ENCODE measurements around the gene PPP1CA. TPM values are rescaled to one million over a fixed set of nuclear protein-coding genes. Genes with fewer than 3 reads are reported as not detected.

Gene PPP1CA
- total and polyA plus RNA-seq, 2 donors (not counting 1 experiment from before 2014, with no cell fraction given): 104 to 135 TPM

GRCh38 chr11:67449116-67449844, 47.6 kb upstream of the PPP1CA start:
- Histone ChIP-seq H3K36me3 (ENCODE audit: control insufficient read depth, insufficient read depth, low read length) (no peaks in the 10 kb centered on the region), H3K9me3 (ENCODE audit: control insufficient read depth, insufficient read depth, low read depth, low read length) (no peaks in the 10 kb centered on the region), H3K4me2 (ENCODE audit: extremely low read depth, insufficient read depth, low read length) (no peak overlapping the region), H3K79me2 (ENCODE audit: control insufficient read depth, insufficient read depth, low read length) (no peaks in the 10 kb centered on the region), H3K4me3 (replicated peaks in 1 of 4; ENCODE audit: control extremely low read depth in 1 of 4, insufficient read depth in 1 of 4, low read depth in 3 of 4, low read length in 4 of 4) (no peak overlapping the region), H4K20me1 (ENCODE audit: control insufficient read depth, extremely low read depth, insufficient read depth, low read length) (no peaks in the 10 kb centered on the region), H3K9ac (ENCODE audit: insufficient read depth, low read length) (no peak overlapping the region), H2AFZ (ENCODE audit: low read length) (no peak overlapping the region), H3K27ac (ENCODE audit: insufficient read depth, low read length) (no peak overlapping the region), H3K27me3 (ENCODE audit: control insufficient read depth, insufficient read depth, low read length) (no peaks in the 10 kb centered on the region), H3K4me1 (ENCODE audit: control insufficient read depth, extremely low read depth, insufficient read depth, low read length) (no peaks in the 10 kb centered on the region)
- TF ChIP-seq EZH2 (IDR thresholded peaks at IDR 0.05; ENCODE audit: low read length, missing control alignments): no peak
- TF ChIP-seq CTCF (conservative IDR thresholded peaks at IDR 0.05 in 1 of 2, IDR thresholded peaks at IDR 0.05 in 1 of 2; ENCODE audit: low read depth in 1 of 2, low read length in 2 of 2): no peak
- DNase-seq (ENCODE audit: low read depth in 2 of 2): no peak

DNA sequence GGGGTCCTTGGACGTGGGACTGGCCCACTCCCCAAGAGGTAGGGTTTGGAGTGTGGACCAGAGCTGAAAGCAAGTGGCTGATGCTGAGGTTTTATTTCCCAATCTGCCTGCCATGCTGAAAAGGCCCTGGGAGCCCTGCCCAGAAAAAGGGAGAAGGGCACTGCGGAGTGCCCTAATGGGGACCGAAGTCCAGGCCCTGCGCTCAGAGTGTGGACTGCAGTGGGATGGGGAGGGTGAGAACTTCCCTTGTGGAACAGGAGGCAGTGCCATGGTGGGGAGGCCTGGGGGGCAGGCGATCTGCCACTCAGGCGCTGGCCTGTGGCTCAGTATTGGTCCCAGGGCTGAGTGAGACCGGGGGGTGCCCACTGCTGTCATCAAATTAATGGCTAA, 46.6 kb upstream of the PPP1CA start:
- Histone ChIP-seq H3K36me3 (ENCODE audit: control insufficient read depth, insufficient read depth, low read length) (no peaks in the 10 kb centered on the region), H3K79me2 (ENCODE audit: control insufficient read depth, insufficient read depth, low read length) (no peaks in the 10 kb centered on the region), H3K9ac (ENCODE audit: insufficient read depth, low read length) (no peak overlapping the region), H2AFZ (ENCODE audit: low read length) (no peak overlapping the region), H3K9me3 (ENCODE audit: control insufficient read depth, insufficient read depth, low read depth, low read length) (no peaks in the 10 kb centered on the region), H3K4me3 (replicated peaks in 1 of 4; ENCODE audit: control extremely low read depth in 1 of 4, insufficient read depth in 1 of 4, low read depth in 3 of 4, low read length in 4 of 4) (no peak overlapping the region), H4K20me1 (ENCODE audit: control insufficient read depth, extremely low read depth, insufficient read depth, low read length) (no peaks in the 10 kb centered on the region), H3K4me2 (ENCODE audit: extremely low read depth, insufficient read depth, low read length) (no peak overlapping the region), H3K27me3 (ENCODE audit: control insufficient read depth, insufficient read depth, low read length) (no peaks in the 10 kb centered on the region), H3K4me1 (ENCODE audit: control insufficient read depth, extremely low read depth, insufficient read depth, low read length) (no peaks in the 10 kb centered on the region), H3K27ac (ENCODE audit: insufficient read depth, low read length) (no peak overlapping the region)
- TF ChIP-seq CTCF (conservative IDR thresholded peaks at IDR 0.05 in 1 of 2, IDR thresholded peaks at IDR 0.05 in 1 of 2; ENCODE audit: low read depth in 1 of 2, low read length in 2 of 2) (no peak), EZH2 (IDR thresholded peaks at IDR 0.05; ENCODE audit: low read length, missing control alignments) (no peak)
- DNase-seq (ENCODE audit: low read depth in 2 of 2): no peak

GRCh38 chr11:67445515-67445914, 43.9 kb upstream of the PPP1CA start:
- TF ChIP-seq EZH2 (IDR thresholded peaks at IDR 0.05; ENCODE audit: low read length, missing control alignments): no peak
- TF ChIP-seq CTCF (conservative IDR thresholded peaks at IDR 0.05 in 1 of 2, IDR thresholded peaks at IDR 0.05 in 1 of 2; ENCODE audit: low read depth in 1 of 2, low read length in 2 of 2): no peak
- Histone ChIP-seq H3K9me3 (ENCODE audit: control insufficient read depth, insufficient read depth, low read depth, low read length) (no peaks in the 10 kb centered on the region), H3K4me3 (replicated peaks in 1 of 4; ENCODE audit: control extremely low read depth in 1 of 4, insufficient read depth in 1 of 4, low read depth in 3 of 4, low read length in 4 of 4) (no peak overlapping the region), H3K4me2 (ENCODE audit: extremely low read depth, insufficient read depth, low read length) (no peak overlapping the region), H3K36me3 (ENCODE audit: control insufficient read depth, insufficient read depth, low read length) (peaks cover 5% of the 10 kb centered on the region), H3K27me3 (ENCODE audit: control insufficient read depth, insufficient read depth, low read length) (no peaks in the 10 kb centered on the region), H4K20me1 (ENCODE audit: control insufficient read depth, extremely low read depth, insufficient read depth, low read length) (no peaks in the 10 kb centered on the region), H3K4me1 (ENCODE audit: control insufficient read depth, extremely low read depth, insufficient read depth, low read length) (peaks cover 3% of the 10 kb centered on the region), H2AFZ (ENCODE audit: low read length) (no peak overlapping the region), H3K9ac (ENCODE audit: insufficient read depth, low read length) (no peak overlapping the region), H3K79me2 (ENCODE audit: control insufficient read depth, insufficient read depth, low read length) (peaks cover 11% of the 10 kb centered on the region), H3K27ac (ENCODE audit: insufficient read depth, low read length) (no peak overlapping the region)
- no peak for DNase-seq (ENCODE audit: low read depth in 2 of 2)

Data from fibroblast of lung (primary cell).